NCI-H345 treated with DMSO at 0.1 percent for 48 hours (cell line): ENCODE measurements around the gene GRID1.

Experiments
- DNase-seq: peaks from one replicate; lab custom pipeline; 2025; ENCODE audit not compliant: unreplicated experiment; lab: John Stamatoyannopoulos, UW

The GRID1 gene

DNA sequence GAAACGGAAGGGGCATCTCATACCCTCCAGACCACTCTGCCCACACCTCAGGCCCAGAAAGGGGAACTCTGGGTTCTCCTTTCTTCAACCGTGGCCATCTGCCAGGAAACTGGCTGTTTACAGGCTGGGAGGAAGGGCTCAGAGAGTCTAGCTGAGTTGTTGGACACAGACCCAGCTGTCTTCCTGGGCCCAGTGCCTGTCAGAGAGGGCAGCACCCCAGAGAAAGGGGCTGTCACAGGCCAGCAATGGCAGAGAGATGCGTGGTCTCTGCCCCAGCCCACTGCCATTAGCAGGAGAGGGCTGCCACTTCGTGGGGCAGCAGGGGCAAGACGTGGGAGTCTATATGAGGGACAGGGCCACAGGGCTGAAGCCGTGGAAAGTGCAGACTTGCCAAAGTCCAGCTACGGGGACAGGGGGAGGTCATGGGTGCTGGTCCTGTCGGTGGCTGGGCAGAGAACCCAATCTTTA, 11.0 kb downstream of the GRID1 start:
- DNase-seq: no peak

DNA sequence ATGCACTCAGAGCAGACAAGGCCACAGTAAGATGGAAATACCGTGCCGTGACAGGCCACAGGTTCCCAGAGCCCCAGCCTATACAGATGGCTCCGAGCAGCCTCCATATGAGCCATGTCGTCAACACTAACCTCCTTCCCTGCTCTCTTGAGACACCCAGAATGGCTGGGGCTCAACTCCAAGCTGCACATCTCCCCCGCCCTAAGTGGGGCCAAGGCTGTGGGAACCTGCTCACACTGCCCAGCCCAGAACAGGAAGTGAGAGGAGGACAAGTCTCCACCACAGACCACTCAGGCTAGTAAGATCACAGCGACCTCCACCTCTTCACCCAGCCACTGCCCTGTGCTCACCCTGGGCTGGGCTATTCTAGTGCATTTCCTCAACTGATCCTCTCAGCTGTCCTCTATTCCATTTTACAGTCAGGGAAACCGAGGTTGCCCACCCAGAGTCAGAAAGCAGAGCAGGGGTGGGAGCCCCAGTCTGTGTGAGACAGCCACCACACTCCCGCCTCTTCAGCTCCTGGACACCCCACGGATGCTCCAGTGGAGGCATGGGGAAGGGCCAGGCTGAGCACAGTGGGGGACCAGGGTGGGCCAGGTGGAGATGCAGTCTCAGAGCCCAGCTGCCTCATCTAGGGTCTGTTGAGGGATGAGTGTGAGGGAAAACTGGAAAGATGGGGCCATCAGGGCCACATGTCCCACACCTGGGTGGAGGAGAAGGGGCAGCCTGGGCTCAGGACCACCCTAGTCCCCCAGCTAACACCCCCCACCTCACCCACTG, 11.6 kb downstream of the GRID1 start:
- no peak for DNase-seq

DNA sequence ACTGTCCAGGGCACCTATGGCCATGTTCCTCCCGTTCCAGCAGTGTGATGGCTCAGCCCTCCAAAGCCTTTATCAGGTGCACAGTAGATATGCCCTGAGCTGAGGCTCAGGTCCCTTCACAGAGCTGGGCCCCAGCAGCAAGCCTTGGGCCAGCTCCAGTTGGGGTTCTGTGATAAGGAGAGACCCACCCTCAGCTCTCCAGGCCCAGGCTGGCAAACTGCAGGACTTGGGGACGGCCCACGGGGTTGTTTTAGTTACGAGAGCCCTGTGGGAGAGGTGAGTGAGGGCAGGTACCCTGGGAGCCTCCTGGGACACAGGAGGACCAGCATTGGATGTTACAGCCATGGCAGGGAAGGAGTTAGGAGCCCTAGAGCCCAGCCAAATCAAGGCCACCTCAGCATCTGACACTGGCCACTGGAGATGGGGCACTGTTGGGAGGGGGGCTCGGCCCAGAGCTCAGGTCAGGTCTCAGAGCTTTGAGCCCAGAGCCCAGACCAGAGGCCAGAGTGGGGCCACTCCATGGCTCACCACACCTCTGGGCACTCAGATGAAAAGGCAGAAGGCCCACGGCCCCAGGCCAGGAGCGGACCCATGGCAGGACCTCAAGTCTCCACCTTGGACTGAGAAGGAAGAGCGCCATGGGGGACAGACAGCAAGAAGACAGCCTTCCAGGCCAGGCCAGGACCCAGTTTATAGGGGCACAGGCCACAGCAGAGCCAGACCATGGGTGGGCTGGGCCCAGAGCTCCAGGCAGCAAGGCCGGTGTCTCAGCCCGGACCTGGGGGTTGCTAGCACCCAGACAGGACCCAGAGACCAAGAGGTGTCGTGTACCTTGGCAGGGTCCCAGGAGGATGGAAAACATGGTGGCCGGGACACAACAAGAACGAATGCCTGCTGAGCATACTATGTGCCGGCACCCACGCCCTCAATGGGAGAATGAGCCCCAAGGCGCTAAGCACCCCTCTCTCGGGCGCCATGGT, 12.8 kb downstream of the GRID1 start:
- no peak for DNase-seq

DNA sequence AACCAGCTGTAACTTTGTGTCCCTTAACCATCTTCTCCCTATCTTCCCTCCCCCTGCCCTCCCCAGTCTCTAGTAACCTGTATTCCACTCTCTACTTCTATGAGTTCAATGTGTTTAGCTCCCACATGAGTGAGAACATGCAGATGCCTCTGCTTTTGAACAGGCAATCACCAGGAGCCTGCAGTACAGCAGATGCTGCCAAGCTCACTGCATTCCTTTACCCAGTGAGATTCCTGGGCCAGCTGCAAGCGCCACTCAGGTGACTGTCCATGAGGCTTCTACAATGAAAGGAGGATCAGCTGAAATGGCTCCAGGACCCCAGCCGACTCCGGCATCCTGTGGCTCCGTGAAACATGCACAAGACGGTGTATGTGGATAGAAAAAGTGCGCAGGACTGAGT, 15.7 kb downstream of the GRID1 start:
- no peak for DNase-seq

DNA sequence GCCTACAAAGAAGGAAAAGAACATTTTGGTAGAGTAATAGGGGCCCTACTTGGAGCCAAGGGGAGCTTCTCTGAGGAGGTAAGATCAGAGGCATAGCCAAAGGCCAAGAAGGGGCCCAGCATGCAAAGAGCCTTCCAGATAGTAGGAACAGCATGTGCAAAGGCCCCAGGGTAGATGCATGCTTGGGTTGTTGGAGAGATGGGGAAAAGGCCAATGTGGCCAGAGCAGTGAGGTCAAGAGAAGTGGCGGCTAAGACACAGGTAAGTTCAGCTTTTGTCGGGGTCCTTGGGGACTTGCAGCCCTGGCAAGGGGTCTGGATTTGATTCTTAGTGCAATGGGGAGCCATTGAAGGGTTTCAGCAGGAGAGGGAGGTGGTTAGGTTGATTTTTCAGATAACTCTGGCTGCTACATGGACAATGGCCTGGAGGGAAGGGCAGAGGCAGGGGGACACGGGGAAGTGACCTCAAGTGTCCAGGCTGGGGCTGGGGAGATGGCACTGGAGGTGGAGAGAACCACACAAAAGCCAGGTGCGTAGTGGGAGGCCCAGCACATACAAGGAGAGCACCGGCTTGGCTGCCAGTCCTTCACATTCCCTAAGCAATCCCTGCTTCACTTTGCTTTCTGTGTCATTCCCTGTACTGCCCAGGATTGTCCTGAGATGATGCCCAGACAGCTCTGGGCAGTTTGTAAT, 16.5 kb downstream of the GRID1 start:
- no peak for DNase-seq

DNA sequence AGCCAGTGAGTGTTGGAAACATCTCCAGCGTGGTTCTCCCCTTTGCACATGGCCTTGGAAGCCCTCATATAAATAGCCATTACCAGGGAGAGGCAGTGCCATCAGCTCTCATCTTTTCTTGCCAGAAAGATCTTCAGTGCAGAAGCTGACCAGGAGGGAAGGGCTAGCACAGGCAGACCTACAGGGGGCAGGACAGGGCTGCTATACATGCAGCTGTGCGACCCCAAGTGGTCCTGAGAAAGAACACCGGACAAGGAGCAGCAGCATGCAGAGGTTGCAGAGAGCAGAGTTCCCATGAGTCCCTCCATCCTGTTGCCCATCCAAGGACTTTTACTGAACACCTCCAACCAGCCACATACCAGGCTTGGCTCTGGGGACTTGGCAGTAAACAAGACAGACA, 17.1 kb downstream of the GRID1 start:
- no peak for DNase-seq

DNA sequence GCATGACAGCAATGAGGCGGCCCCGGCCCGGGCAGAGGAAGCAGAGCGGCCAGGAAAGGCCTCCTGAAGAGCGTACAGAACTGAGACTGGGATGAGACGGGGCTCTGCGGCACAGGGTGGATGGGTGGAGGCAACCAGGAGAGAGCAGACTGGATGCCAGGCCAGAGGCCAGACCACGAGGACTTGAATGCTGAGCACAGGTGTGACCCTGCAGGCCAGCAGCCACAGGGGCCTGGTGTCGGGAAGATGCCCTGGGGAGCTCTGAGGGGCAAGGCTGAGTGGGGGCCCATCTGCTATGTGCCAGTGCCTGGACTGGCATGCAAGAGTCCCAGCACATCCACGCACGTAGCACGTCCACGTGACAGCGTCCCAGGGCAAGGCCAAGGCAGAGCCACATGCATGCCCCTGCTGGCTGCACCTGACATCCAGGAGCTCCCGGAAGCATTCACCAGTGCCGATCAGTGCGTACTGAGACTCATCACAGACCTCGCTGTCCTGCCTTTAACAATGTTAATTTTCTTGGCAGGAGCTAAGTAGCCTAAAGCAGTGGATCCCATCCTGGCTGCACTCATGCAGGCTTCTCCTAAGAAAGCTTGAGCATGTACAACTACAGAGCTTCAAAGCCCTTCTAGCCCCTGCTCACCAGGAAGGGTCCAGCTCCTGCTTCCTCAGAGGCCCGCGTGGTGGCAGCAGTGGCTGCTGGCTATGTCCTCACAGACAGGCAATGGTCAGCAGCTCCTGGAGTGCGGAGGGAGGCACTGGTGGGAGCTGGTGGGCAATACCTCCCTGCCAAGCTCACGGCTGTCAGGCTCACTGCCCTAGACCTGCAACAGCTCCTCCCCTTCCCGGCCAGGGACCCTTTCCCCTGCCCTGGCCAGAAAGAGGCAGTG, 18.0 kb downstream of the GRID1 start:
- DNase-seq: no peak

DNA sequence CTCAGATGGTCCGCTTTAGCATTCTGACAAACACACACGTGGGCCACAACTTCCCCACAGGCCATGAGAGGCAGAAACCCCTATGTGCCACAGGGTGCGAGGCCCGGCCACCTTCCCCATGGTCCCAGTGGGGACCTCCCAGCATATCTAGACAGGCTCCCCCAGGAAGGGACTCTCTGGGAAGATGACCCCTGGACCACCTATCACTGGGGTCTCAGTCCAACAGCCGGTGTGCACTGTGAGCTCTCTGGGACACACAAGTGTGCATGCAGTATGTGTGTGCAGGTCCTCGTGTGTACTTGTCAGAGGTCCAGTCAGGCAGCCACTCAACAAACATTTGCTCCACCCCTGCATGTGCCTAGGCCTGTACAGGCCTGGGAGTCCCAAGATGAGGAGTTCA, 18.7 kb downstream of the GRID1 start:
- DNase-seq: no peak

DNA sequence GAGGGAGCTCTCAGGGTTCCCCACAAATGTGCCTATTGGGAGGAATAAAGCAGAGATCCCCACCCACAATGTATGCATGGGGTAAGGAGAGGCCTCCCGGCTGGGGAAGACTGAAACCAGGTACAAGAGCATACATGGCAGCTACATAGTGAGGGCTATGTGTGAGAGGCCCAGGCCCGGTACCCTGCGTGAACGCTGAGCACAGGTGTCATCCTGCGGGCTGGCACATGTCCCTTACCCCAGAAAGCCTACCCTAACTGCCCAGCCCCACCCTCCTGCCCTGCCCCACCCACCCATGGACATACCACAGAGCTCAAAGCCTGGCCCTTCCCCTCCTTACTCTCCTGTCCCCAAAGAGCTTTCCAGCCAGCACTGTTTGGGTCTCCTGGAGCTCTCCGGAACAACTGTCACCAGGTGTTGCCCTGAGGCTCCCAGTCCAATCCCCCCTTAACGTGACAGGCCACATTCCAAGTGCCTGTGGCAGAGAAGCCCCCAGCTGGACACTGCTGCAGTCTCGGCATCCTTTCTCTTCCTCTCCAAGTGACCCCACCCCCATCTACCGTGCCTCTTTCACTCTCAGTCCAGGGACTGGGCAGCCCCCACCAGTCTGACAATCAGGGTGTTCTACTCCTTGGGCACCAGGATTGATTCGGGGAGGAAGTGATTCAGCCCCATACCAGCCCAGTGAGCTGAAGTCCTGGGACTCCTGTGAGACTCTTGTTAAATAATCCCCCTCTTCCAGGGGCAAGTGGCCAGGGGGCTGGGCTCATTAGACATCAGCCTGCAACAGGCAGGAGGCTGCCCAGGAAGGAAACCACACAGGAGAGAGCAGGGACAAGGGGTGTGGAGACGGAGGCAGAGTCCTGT, 19.6 kb downstream of the GRID1 start:
- DNase-seq: no peak

DNA sequence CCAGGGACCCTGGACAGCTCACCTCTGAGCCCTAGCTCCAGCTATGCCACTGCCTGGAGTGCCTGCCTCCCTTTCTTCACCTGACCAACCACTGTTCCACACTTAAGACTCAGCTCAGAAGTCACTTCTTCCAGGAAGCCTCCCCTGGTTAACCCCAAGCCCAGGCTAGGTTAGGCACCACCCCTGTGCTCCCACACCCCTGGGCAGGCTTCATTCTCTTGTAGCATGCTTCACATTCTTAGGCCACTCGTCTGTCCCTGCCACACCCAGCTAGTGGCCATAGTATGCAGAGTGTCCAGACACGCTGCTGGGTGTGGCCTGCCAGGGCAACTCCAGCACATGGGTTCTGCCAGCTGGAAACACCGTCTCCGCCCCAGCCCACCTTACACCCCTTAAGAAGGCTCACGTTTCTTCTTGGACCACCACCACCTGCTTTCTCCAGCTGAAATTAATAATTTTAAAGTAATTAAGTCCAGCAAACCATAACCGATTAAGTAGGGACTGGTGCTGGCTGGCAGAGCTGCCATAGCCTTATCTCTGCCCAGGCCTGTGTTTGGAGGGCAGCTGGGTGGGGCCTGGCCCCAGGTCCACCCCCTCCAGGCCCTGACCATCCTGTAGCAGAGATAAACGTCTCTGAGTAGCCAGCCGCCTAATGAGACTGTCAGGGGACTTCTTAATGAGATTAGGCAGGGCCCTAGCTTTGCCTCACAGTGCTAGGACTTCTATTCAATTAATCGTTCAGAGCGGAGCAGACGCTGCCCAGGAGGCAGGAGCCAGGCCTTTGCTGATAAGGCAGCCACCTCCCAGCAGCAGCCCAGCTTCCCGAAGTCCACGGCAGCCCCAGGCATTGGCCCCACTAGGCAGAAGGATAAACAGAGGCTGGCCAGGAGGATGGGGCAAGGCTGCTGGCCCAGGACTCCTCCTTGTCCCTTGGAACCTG, 20.5 kb downstream of the GRID1 start:
- DNase-seq: no peak

DNA sequence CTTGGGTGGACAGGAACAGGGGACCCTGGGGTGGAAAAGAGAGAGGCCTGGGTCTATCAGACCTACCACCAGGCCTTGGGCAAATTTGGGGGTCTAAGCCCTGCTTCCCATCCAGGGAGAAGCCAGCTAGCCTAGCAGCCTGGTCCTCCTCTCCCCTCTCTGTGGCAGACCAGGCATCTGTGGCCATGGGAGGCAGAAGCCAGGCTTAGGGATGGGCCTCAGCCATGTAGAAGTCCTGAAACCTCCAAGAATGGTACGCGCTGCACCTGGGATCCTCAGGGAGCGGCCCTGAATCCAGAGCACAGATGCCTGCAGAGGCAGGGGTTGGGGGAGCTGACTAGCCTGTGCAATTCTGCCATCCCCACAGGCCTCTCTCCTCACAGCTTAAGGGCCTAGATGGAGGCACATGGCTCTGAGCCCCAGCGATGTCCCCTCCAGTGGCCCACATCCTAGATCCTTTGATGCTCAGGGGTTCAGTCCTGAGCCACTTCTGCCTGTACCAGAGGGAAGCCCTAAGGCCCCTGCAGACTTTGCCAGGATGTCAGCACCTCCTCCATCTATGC, 21.2 kb downstream of the GRID1 start:
- DNase-seq: no peak

DNA sequence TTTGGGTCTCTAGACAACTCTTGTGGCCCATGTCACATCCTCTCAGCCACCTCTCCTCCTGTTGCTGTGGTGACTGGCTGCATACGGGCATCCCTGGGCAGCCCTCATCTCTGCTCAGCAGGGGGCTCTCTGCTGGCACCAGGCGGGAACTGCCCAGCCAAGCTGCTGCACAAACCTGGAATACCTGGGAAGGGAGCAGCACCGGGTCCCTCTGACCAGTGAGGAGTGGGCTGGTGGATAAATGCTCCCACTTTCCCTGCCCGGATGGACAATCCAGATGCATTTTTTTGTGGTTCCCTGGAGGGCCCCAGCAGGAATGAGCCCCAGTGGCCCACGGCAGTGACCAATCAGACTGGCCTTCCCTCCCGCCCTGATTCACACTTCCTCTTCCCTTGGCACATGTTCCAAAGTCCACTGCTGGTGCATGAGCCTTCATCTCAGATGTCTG, 21.9 kb downstream of the GRID1 start:
- DNase-seq: peak; percentile 24

DNA sequence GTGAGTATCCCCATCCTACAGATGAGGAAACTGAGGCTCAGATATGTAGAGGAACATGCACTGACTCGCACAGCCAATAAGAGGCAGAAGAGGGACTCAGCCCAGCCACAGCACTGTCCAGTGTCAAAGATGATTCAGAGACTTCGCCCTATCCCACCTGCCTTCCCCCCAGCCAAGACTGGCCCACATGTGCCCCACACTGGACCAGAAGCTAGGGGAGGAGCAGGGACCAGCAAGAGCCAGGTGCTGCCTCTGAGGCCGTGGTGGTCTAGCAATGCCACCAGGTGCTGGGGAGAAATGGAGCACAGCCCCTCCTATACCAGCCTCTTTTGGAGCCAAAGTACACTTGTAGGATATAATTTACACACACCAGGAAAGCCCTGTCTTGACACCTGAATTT, 22.3 kb downstream of the GRID1 start:
- no peak for DNase-seq

DNA sequence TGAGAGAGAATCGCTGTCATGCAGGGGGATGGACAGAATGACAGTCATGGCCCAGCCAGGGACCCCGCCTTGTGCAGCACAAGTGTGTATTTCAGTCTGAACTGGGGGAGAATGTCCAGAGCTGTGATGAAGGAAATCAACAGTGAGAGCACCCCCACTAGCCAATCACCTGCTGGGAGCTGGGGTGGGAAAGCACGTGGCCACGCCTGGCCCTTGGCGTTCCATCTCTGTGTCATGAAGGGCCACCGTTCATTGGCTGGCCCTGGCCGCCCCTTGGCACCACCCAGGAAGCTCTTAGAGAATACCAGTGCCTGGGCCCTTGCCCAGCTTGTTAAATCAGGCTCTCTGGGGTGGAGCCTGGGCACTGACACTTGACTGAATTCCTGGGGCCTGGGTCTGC, 22.8 kb downstream of the GRID1 start:
- DNase-seq: no peak

DNA sequence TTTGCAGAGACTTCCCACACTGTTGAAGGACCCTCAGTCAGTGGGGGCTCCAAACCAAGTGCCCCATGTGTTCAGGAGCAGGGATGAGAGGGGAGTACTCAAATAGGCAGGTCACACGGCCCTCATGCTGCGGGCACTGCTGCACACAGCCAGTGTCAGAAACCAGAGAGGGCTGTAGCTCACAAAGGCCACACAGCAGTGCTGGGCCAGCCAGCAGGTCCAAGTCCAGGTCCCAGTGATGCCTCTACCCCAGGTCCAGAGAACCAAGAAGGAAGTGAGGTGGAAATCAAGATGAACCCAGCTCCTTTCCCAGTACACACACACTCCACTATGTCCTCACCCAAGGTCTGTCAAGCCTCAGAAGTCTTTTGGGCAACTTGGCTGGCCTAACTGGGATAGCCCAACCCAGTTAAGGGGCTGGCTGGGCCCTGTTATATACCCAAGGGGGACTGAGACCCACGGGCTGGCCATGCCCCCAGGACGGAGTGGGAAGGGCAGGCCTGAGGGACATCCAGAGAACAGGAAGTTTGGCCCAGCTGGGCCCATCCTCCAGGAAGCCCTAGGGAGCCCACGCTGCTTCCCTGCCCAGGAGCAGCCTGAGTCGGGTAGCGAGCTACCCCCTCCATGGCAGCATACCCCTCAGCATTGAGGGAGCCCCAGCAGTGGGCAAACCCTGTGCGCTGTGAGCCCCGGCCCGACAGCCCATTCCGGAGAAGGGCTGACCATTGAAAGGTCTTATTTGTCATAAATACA, 24.3 kb downstream of the GRID1 start:
- DNase-seq: no peak

DNA sequence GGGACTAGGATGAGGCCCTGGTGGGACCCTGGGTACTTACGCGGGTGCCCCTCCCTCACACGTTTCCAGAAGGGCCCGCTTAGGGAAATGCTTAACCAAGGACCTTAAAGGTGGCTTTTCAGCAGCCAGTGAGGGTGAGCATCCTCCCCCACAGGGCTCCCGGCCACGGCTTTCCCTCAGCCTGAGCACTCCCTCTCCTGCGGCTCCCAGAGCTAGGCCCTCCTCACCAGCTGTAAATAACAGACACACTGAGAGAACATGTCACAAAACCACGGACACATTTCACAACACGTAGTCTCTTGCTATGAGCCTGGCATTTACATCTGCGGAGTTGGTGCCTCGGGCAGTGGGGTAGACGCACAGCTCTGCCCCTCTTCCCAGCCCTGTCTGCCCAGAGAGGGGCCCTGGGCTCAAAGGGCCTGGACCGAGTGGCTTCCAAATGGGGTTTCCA, 25.2 kb downstream of the GRID1 start:
- DNase-seq: no peak

DNA sequence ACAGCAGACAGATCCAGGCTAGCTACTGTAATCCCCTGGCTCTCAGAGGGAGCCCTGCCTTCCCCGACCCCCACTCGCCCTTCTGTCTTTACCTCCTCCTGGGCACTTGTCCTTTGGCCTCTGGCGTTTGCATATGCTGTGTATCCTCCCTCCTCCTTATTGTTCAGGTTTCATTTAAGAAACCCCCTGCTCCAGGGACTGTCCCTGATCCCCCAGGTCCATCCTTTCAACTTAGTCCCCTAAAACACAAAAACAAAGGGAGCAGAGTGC, 25.7 kb downstream of the GRID1 start:
- DNase-seq: no peak
